Thyroid gland (tissue), 4 donors: ENCODE results near the gene MTF2.

Experiments used
- CTCF ChIP-seq, 6 experiments: fragments of 200-600 bp in 3 of 6; fragments of 450-650 bp in 3 of 6; sonication (generic) in 3 of 6; IDR thresholded peaks; one replicate each; pipeline ENCODE4 v1.5.1; 2016 to 2019; ENCODE audit warnings: antibody characterized with exemption in 6 of 6, mild to moderate bottlenecking in 2 of 6, inconsistent platforms in 1 of 6, moderate library complexity in 1 of 6
- POLR2A ChIP-seq, 2 donors: fragments of 450-650 bp; IDR thresholded peaks; one replicate each; pipeline ENCODE4 v1.6.1; 2017; ENCODE audit warnings: antibody characterized with exemption in 2 of 2, mild to moderate bottlenecking in 2 of 2, moderate library complexity in 1 of 2

- TF ChIP-seq CTCF (IDR thresholded peaks at IDR 0.05) (no peak), POLR2A (IDR thresholded peaks at IDR 0.05) (no peak)
Measured at GRCh38 chr1:93154898-93155297, 75.8 kb downstream of the MTF2 start.
